ENCODE measurements around the gene FNTB. TPM values are rescaled to one million over a fixed set of nuclear protein-coding genes. Genes with fewer than 3 reads are reported as not detected.
A peak's percentile ranks its signal among the peaks of the same experiment; 100 is the strongest.

Gene FNTB
- total and polyA plus RNA-seq, 2 of the 8 experiments (the other 6 are each of a cell fraction or from before 2014, with no cell fraction given): 16.0 to 20.7 TPM

DNA sequence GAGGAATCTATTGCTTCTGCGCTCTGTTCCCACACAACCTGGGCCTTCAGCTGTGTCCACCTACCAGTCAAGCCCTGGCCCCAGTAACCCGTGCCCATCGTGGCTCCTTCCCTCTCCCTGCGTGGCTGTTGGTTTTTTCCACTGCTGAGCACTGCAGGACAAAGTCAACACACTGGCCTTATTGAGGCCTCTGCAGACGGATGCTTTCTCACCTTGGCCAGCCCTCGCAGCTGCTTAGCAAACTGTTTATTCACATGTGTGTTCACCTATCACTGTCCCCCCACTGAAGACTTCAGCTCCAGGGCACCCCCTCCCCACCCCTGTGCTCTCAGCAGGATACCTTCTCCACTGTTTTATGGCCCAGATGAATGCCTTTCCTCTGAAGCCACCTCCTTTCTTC lies 31.4 kb upstream of the FNTB start:
- H2BK20ac ChIP-seq (ENCODE audit: low read length): no peak overlapping the region; the same call in 1 of the 2 replicates
- H3K9me3 ChIP-seq (ENCODE audit: insufficient read depth in 2 of 2, low read depth in 1 of 2, low read length in 1 of 2): no peaks in the 10 kb centered on the region
- H2AK5ac ChIP-seq (ENCODE audit: low read depth, low read length): no peak overlapping the region
- H3K23me2 ChIP-seq (ENCODE audit: low read depth, low read length): no peaks in the 10 kb centered on the region
- no peak overlapping the region for H3K56ac ChIP-seq (replicated peaks; ENCODE audit: insufficient read length, low read depth, low read length)
- no peak for DNase-seq (ENCODE audit: low read depth in 1 of 2, low spot score in 2 of 2)
- H4K8ac ChIP-seq (ENCODE audit: extremely low read depth, insufficient read depth, low read length): no peak overlapping the region
- no peak overlapping the region for H3K4me3 ChIP-seq (ENCODE audit: extremely low read depth in 1 of 4, insufficient read depth in 2 of 4, low read depth in 3 of 4, low read length in 4 of 4)
- no peak overlapping the region for H3K14ac ChIP-seq (ENCODE audit: insufficient read length)
- H4K20me1 ChIP-seq (replicated peaks in 1 of 2; ENCODE audit: control insufficient read depth in 1 of 2, insufficient read depth in 2 of 2, low read length in 2 of 2): peaks cover 0 to 6% of the 10 kb centered on the region in 2 experiments
- CTCF ChIA-PET (ENCODE audit: partially characterized antibody): interaction anchor here (0.8 to 6.7 kb wide), 12 partner anchors 9 to 132 kb away, joined by 3 to 45 read pairs (median 6); partner anchors contain the start of gene CHURC1
- no peak overlapping the region for H3K23ac ChIP-seq (ENCODE audit: insufficient read length)
- no peak overlapping the region for H3K18ac ChIP-seq (ENCODE audit: extremely low read depth, low read length)
- H3K4me1 ChIP-seq (replicated peaks in 1 of 4; ENCODE audit: control insufficient read depth in 3 of 4, insufficient read depth in 4 of 4, low read length in 3 of 4): peaks cover 10 to 22% (median 17%) of the 10 kb centered on the region in 4 experiments
- no peak overlapping the region for H2AFZ ChIP-seq (ENCODE audit: low read length)
- peaks cover 3 to 13% (median 7%) of the 10 kb centered on the region in 4 experiments; a peak in 3 of 8 replicates for H3K36me3 ChIP-seq (ENCODE audit: control insufficient read depth in 2 of 4, insufficient read depth in 4 of 4, low read length in 3 of 4)
- peak overlapping the region; percentile 83 for H2BK15ac ChIP-seq (ENCODE audit: low read length)
- peak overlapping the region; percentile 41; the same call in 1 of the 2 replicates for H2BK5ac ChIP-seq (ENCODE audit: low read depth, low read length)
- H3K79me1 ChIP-seq (ENCODE audit: low read depth, low read length): peaks cover 7% of the 10 kb centered on the region
- no peaks in the 10 kb centered on the region for H3K27me3 ChIP-seq (replicated peaks in 1 of 4; ENCODE audit: control insufficient read depth in 3 of 4, extremely low read depth in 1 of 4, insufficient read depth in 3 of 4, low read length in 3 of 4)
- peak overlapping the region; percentile 0 to 24; a peak in 1 of 4 replicates for H3K4me2 ChIP-seq (ENCODE audit: insufficient read depth in 1 of 2, low read depth in 2 of 2, low read length in 2 of 2)
- no peak overlapping the region for H4K5ac ChIP-seq (ENCODE audit: insufficient read length, low read depth, low read length)
- H3K9ac ChIP-seq (replicated peaks in 1 of 4; ENCODE audit: extremely low read depth in 1 of 4, low read depth in 3 of 4, low read length in 3 of 4): no peak overlapping the region
- H3K27ac ChIP-seq (ENCODE audit: low read depth, low read length): no peak overlapping the region
- TF ChIP-seq POLR2AphosphoS5 (IDR thresholded peaks at IDR 0.05; ENCODE audit: low read depth, low read length) (no peak), NRF1 (IDR thresholded peaks at IDR 0.05; ENCODE audit: low read depth, low read length) (no peak), TAF7 (optimal IDR thresholded peaks at IDR 0.05; ENCODE audit: borderline replicate concordance, low read depth, low read length) (no peak), RXRA (IDR thresholded peaks at IDR 0.05; ENCODE audit: insufficient read depth, low read depth, low read length) (no peak), SP4 (IDR thresholded peaks at IDR 0.05; ENCODE audit: low read length) (no peak)
- TF ChIP-seq, protein P1, sequence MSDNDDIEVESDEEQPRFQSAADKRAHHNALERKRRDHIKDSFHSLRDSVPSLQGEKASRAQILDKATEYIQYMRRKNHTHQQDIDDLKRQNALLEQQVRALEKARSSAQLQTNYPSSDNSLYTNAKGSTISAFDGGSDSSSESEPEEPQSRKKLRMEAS (IDR thresholded peaks at IDR 0.05): no peak
- POLR2A ChIA-PET (ENCODE audit: partially characterized antibody): interaction anchor here (0.8 to 2.1 kb wide), 3 partner anchors 11 to 271 kb away, joined by 3 to 6 read pairs (median 4); no protein-coding TSS in a partner anchor
- H3K79me2 ChIP-seq (ENCODE audit: control insufficient read depth in 1 of 2, insufficient read depth in 2 of 2, low read length in 2 of 2): peaks cover 0 to 5% of the 10 kb centered on the region in 2 experiments; a peak in 1 of 4 replicates
- no peak overlapping the region for H3K4ac ChIP-seq (replicated peaks; ENCODE audit: insufficient read length, low read depth, low read length)
- no peak overlapping the region for H4K91ac ChIP-seq (replicated peaks; ENCODE audit: insufficient read length, low read length)
- H2BK12ac ChIP-seq (ENCODE audit: low read depth, low read length): 0 out of 2 replicates have a peak overlapping the region, but pooled peaks have one; percentile 18
- FAIRE-seq: no peak
- H2BK120ac ChIP-seq (replicated peaks; ENCODE audit: low read depth, low read length): no peak overlapping the region
- WGBS, 2 experiments (ENCODE audit: extremely low coverage in 1 of 2, insufficient coverage in 1 of 2, insufficient read length in 1 of 2, insufficient replicate concordance in 2 of 2, low coverage in 1 of 2, low lambda C conversion rate in 2 of 2, missing lambda C conversion rate in 1 of 2): 68% methylated on average over 6 of the region's 6 CpGs; no CpG with 5 or more reads in 1 of the 2 experiments
